Vagina (tissue), 2 donors: Measurements from ENCODE around the gene KIF26A.

Experiments used
- POLR2A ChIP-seq, 2 donors: fragments of 450-650 bp; IDR thresholded peaks; one replicate each; pipeline ENCODE4 v1.6.1; 2017; ENCODE audit warnings: antibody characterized with exemption in 2 of 2, mild to moderate bottlenecking in 2 of 2, moderate library complexity in 2 of 2
- POLR2AphosphoS5 ChIP-seq, 2 donors: sonication (generic); formaldehyde crosslinking; IDR thresholded peaks; one replicate each; pipeline ENCODE4 v1.9.0; 2017; ENCODE audit warnings: antibody characterized with exemption in 2 of 2, mild to moderate bottlenecking in 2 of 2, low read depth in 1 of 2; ENCODE audit not compliant: insufficient read depth in 1 of 2
- TF ChIP-seq, protein P1 (sequence below), 3 experiments: fragments of 450-650 bp in 2 of 3; fragments of 200-600 bp in 1 of 3; sonication (generic) in 1 of 3; IDR thresholded peaks; one replicate each; pipeline ENCODE4 v1.5.1; 2017 to 2019; ENCODE audit warnings: antibody characterized with exemption in 3 of 3, mild to moderate bottlenecking in 2 of 3, moderate library complexity in 2 of 3

DNA sequence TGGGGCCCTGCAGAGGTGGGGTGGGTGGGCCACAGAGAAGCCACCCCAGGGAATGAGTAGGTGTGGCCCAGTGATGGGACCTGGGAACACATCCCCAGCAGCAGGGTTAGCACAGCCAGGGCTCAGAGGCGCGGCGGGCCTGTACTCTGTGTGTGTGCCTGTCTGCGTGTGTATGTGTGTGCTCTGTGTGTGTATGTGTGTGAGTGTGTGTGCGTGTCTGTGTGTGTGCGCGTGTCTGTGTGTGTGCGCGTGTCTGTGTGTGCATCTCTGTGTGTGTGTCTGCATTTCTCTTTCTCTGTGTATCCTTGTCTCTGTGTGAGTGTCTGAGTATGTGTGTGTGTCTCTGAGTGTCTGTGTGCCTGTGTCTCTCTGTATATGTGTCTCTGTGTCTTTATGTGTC is 26.1 kb downstream of the KIF26A start:
- TF ChIP-seq POLR2A (IDR thresholded peaks at IDR 0.05), result no peak
- TF ChIP-seq, protein P1, sequence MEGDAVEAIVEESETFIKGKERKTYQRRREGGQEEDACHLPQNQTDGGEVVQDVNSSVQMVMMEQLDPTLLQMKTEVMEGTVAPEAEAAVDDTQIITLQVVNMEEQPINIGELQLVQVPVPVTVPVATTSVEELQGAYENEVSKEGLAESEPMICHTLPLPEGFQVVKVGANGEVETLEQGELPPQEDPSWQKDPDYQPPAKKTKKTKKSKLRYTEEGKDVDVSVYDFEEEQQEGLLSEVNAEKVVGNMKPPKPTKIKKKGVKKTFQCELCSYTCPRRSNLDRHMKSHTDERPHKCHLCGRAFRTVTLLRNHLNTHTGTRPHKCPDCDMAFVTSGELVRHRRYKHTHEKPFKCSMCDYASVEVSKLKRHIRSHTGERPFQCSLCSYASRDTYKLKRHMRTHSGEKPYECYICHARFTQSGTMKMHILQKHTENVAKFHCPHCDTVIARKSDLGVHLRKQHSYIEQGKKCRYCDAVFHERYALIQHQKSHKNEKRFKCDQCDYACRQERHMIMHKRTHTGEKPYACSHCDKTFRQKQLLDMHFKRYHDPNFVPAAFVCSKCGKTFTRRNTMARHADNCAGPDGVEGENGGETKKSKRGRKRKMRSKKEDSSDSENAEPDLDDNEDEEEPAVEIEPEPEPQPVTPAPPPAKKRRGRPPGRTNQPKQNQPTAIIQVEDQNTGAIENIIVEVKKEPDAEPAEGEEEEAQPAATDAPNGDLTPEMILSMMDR (IDR thresholded peaks at IDR 0.05), result no peak
- no peak for TF ChIP-seq POLR2AphosphoS5 (IDR thresholded peaks at IDR 0.05; ENCODE audit: insufficient read depth in 1 of 2, low read depth in 1 of 2)
